ENCODE results near the gene PTPMT1.

The PTPMT1 gene

GRCh38 chr11:47606731-47607130 lies 41.3 kb downstream of the PTPMT1 start:
- no peak for DNase-seq (ENCODE audit: low read depth in 1 of 2, low spot score in 1 of 2)

- no peak for DNase-seq (ENCODE audit: low read depth in 1 of 2, low spot score in 1 of 2)
These were observed 42.0 kb downstream of the PTPMT1 start for GRCh38 chr11:47607380-47607779.

DNA sequence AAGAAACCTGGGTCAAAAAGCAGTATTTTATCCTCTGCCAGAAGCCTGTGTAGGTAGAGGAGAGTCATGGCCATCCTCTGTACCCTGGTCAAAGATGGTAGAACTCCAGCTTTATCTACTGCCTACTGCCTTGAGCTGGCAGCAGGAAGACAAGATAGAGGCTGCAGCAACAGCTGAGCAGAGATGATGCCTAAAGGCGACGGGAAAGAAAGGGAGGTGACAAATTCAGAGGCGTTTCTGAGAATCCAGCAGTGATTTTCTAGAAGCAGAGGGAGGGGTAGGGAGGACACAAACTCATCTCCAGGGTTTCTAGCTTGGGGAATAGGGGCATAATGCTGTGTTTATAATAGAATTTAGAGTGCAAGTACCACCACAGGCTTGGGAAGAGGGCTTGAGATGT lies 44.3 kb downstream of the PTPMT1 start:
- DNase-seq (ENCODE audit: low read depth in 1 of 2, low spot score in 1 of 2) = no peak

- DNase-seq (ENCODE audit: low read depth in 1 of 2, low spot score in 1 of 2) = no peak
These were observed 46.0 kb downstream of the PTPMT1 start for GRCh38 chr11:47611348-47611794.

GRCh38 chr11:47615249-47615648 lies 49.9 kb downstream of the PTPMT1 start:
- no peak for DNase-seq (ENCODE audit: low read depth in 1 of 2, low spot score in 1 of 2)

- DNase-seq (ENCODE audit: low read depth in 1 of 2, low spot score in 1 of 2) = no peak
These were observed 51.5 kb downstream of the PTPMT1 start for GRCh38 chr11:47616726-47617416.

DNA sequence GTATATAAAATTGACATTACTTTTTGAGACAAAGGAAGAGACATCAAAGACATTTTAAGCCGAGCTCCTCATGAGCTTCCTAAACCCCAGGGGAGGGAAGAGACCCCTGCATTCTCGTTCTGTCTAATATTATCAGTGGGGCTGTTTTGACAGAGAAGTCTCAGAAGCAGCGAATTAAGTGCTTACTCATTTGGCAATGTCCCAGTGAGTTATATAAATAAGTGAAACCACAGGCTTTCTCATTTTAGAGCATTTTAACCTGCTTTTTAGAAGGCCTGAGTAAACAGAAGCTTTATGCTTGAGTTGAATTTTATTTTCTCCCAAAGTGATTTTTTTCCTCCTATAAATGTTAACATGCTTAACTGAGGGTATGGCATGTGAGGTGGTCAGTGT lies 52.0 kb downstream of the PTPMT1 start:
- DNase-seq (ENCODE audit: low read depth in 1 of 2, low spot score in 1 of 2) = no peak

DNA sequence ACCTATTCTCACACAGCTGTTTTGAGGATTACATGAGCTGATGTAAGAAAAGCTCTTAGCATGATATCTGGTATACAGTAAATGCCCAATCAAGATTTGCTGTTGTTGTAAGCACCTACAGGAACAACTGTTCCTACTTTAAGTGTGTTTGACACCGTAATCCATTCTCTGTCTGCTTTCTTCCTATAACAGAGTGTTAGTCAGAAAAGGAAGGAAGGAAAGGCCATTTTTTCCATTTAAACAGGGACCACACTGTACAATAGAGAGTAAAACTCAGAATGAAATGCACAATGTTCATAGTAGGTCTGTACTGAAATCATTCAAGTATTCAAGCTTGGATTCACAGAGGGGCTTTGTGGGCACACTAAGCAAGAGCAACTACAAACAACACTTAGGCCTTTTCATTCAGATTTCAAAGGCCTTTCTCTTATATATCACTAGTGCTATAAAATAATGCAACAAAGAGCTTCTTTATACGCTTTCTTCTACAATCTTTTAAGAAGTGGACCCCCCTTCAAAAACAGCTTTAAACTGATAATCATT lies 55.5 kb downstream of the PTPMT1 start:
- DNase-seq (ENCODE audit: low read depth in 1 of 2, low spot score in 1 of 2) = no peak

Data from activated CD4-positive, alpha-beta T cell treated with anti-CD3 and anti-CD28 coated beads, Interleukin-2, amount 50 U/mL, for 24 hours (primary cell).